Fibroblast of villous mesenchyme (primary cell): ENCODE measurements around the gene TEDDM1. TPM values are rescaled to one million over a fixed set of nuclear protein-coding genes. Genes with fewer than 3 reads are reported as not detected.
A peak's percentile ranks its signal among the peaks of the same experiment; 100 is the strongest.

Experiments used
- DNase-seq: peaks from one replicate; pipeline ENCODE4 v3.0.0-alpha.2; 2010; ENCODE audit warnings: low read depth
- H3K4me3 ChIP-seq: 2 replicates; pipeline ENCODE4 v1.5.1; 2011; ENCODE audit warnings: low read depth, mild to moderate bottlenecking, low read length
- CTCF ChIP-seq: IDR thresholded peaks from 2 replicates; pipeline ENCODE4 v1.5.1; 2012; ENCODE audit warnings: low read depth, mild to moderate bottlenecking, low read length; ENCODE audit not compliant: insufficient read depth
- total RNA-seq: library from RNA; depleted of rRNA; stranded (reverse); fragments of >200 nt; gene quantifications from 2 replicates; pipeline ENCODE4 v1.2.3, GENCODE V29; 2012

TEDDM1 gene
- total RNA-seq, 1 donor = not detected

GRCh38 chr1:182355723-182356098 is 44.8 kb downstream of the TEDDM1 start:
- no peak for DNase-seq
- no peak for TF ChIP-seq CTCF
- H3K4me3 ChIP-seq = no peak overlapping the region

DNA sequence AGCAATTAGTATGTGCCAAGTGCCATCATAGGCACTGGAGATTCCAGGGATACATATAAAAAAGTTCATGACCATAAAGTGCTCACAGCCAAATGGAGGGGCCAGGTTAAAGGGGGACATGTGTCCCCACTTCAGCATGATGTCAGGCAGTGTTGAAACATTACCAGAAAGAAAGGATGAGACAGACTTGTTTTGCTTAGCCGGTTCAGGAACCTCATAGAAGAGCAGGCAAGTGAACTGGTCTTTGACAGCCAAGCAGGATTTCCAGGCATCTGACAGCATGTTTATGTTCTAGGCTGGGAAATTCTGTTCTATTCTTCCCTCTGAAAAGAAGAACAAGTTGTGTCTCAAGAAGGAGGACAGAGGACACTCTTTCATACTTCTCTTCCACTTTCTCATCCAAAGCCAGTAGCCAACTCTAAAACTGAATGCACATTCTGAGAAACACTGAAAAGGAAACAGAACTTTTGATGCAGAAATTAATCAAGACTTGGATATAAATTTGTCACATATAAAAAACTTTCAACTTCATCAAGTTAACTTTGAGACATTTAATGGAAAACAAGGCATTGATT is 48.6 kb downstream of the TEDDM1 start:
- TF ChIP-seq CTCF = no peak
- DNase-seq = peak; percentile 24

DNA sequence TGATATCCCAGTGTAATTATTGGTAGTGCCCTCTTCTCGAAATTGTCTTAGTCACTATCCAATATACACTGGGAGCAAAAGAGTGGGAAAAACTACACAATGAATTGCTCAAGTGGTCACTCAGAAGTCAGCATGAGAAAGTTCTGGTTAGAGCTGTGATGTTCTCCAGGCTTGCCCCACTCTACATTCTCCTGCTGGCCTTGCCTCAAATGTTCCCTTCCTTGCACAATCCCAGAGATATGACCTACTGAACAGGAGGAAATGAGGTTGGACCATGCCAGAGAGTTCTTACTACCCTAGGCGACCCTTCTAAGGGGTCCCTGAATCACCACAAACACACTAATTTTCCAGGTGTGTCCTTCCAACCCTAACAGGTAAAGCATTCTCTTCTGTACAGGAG is 49.6 kb downstream of the TEDDM1 start:
- DNase-seq = peak; percentile 46
- TF ChIP-seq CTCF = no peak
- no peak overlapping the region for H3K4me3 ChIP-seq

More for the DNA sequence above, 48.6 kb downstream of the TEDDM1 start:
- no peak overlapping the region for H3K4me3 ChIP-seq

GRCh38 chr1:182348961-182349747 is 51.3 kb downstream of the TEDDM1 start:
- peak; percentile 46 for DNase-seq
- H3K4me3 ChIP-seq = no peak overlapping the region
- no peak for TF ChIP-seq CTCF

Other genes with a start within 250 kb of the TEDDM1 start
- gene GLUL, start 8.9 kb downstream of the TEDDM1 start, total RNA-seq = 321 and 350 TPM in 2 replicates
- gene RGSL1, start 49.5 kb upstream of the TEDDM1 start, total RNA-seq = not detected in 2 replicates
- 4.5 and 9.1 TPM in 2 replicates for gene RNASEL, start 188.6 kb upstream of the TEDDM1 start, total RNA-seq
- gene RGS16, start 203.7 kb upstream of the TEDDM1 start, total RNA-seq = 0.32 and 1.3 TPM in 2 replicates